Left colon (tissue), 2 donors: ENCODE results near the gene INO80C. TPM values are rescaled to one million over a fixed set of nuclear protein-coding genes. Genes with fewer than 3 reads are reported as not detected.
A peak's percentile ranks its signal among the peaks of the same experiment; 100 is the strongest.

Experiments
- ATAC-seq: fragments of 200-7000 bp; cut with Tn5 transposase; one replicate; pipeline ENCODE4 v1.9.1; 2020; ENCODE audit warnings: mild to moderate bottlenecking, moderate library complexity
- DNase-seq, 2 donors: peaks; one replicate each; pipeline ENCODE4 v3.0.0-alpha.2; 2020
- intact Hi-C, 2 donors: fragments of 100-400 bp; cut with DNase I in 1 of 2; cut with micrococcal nuclease in 1 of 2; formaldehyde crosslinking; loops; one replicate each; pipeline versions ENCODE4 v1.11.2 to v1.14.0; 2022; cut with DNase I, micrococcal nuclease
- total RNA-seq, 2 donors: library from RNA; stranded (reverse); fragmentation: NEBNext Ultra II Directional; extraction: Animal tissue kit (Norgen Biotek cat#: 25700); gene quantifications; one replicate each; pipeline ENCODE4 v1.2.1, GENCODE V29; 2021
- donor health status: DM: no; HTN: no; CAD: no.
- donor health status: DM: yes; HTN: yes; CAD: no.

INO80C gene
- total RNA-seq, 2 donors from 2014 or later = 35.2 to 37.5 TPM

- no peak for ATAC-seq
- no peak for DNase-seq
- intact Hi-C loops = no loop called here
Measured at GRCh38 chr18:35514752-35515459, 17.1 kb upstream of the INO80C start.

DNA sequence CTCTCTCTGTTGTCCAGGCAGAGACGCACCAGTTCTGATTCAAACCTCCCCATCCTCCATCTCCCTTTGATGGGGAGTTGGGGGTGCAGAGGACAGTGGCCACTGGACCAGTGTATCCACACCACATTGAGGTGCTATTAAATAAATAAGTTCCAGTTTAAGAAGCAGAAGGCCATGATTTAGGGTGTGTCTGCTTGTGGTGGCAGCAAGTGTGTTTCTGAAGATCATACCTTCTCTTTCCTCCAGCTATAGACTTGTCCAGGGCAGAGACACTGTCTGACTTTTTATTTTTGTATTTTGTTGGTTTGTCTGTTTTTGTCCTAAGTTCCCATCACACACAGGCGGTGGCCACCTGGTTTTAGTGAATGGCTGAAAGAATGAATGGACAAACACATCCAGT, 16.5 kb upstream of the INO80C start:
- no peak for ATAC-seq
- intact Hi-C loops = no loop called here

GRCh38 chr18:35513181-35513936, 15.6 kb upstream of the INO80C start:
- intact Hi-C loops = no loop called here
- DNase-seq = no peak
- ATAC-seq = peak; percentile 88

More for the DNA sequence above, 16.5 kb upstream of the INO80C start:
- no peak for DNase-seq

DNA sequence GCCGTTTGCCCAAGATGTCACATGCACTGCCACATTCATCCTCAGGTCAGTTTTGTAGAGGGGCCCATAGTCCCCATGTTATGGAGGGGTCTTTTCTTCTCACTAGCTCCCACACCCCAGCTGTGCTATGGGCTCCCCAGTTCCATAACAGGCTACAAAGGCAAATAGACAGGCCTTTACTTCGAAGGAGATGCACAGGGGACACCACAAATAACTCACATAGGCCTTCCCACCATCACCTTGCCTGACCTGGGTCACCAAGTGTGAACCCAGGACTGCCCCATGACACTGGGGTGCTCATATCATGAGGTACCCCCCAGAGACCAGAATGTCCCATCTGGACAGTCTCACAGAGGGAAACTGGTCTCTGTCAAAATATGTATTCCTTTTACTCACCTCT, 15.0 kb upstream of the INO80C start:
- DNase-seq (no peak), ATAC-seq (no peak)
- intact Hi-C loops = no loop called here

DNA sequence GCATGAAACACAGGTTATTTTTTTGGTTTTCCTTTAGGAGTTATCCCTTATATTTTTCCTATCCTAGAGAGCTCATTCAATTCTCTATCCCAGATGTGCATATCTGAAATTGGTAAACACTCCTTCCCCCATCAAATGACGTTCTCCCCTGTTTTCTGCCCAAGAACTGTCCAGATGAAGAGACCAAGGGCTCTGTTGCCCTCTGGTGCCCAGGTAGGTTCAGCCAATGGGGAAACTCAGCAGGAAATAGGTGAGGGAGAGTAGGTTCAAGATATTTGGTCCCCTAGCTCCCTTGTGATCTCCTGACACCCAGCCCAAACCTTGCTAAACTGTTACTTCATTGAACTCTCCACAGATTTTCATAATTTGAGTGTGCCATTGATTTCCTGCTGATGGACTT, 14.1 kb upstream of the INO80C start:
- ATAC-seq (peak; percentile 38), DNase-seq (no peak)
- intact Hi-C loops = no loop called here

DNA sequence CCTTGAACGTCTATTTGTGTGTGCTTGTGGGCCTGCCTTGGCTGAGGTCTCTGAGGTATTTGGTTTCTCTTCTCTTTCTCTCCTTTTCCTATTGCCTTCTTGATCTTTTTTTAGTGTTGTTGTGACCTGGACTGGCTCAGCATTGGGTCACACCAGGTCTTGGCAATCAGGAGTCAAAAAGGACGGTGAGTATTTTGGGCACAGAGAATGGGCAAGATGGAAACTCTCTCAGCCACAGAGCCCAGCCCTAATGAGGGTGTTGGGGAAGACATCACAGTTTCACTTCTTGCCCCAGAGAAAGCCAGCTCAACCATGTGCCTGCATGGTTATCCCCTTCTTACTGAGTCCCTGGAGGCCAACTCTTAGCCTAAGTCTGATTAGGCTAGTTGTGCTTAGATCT, 13.7 kb upstream of the INO80C start:
- intact Hi-C loops = no loop called here
- no peak for ATAC-seq
- DNase-seq = no peak

DNA sequence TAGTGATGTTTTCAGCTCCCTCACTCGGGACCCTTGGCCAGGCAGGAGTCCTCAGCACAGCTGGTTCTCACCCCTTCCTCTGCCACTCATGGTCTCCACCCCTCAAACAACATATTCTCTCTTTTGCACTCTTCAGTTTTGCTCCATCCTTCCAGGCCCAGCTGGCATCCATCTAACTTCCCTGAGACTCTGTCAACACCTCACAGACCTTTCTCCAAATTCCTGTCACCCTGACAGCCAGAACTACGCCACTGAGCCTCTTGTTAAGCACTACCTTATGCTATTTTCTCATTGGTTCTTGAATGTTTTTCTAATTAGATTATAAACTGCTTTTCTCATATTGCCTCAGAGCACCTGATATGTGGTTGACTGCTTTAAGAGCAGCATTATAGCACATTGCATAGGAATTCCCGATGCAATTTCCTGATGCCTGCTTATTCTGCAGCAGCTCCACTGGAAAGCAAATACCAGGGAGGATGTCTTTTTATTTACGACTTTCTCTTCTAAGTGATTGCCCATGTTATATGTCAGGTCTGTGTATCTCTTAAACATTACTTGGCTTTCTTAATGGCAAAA, 12.4 kb upstream of the INO80C start:
- intact Hi-C loops = no loop called here
- DNase-seq = no peak
- ATAC-seq = no peak

- intact Hi-C loops = loop anchor here in 1 of 2 donors (10.0 kb wide), 2 partner anchors 64 to 104 kb away; no protein-coding TSS in a partner anchor
- no peak for DNase-seq
- no peak for ATAC-seq
Measured at GRCh38 chr18:35508746-35509338, 11.1 kb upstream of the INO80C start.

GRCh38 chr18:35508030-35508429, 10.3 kb upstream of the INO80C start:
- no peak for ATAC-seq
- intact Hi-C loops = loop anchor here in 1 of 2 donors (10.0 kb wide), 2 partner anchors 63 to 103 kb away; no protein-coding TSS in a partner anchor
- DNase-seq = no peak

DNA sequence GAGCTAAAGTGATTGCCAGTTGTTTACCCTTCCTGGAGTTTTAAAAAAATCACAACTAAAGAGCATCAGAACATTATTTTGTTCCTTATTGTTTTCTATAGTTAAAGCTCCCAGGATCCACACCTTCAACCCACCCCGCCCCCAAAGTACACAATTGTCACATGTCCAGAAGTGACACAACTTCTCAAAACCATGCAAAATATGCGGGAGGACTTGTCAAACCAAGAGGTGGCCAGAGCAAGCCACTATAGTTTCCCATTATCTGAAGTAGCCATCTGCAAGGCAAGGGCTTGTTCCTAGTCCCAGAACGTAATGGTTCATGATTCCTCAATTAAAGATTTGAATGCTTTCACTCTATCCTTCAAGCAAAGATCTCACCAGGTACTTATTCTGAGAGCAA, 9.9 kb upstream of the INO80C start:
- intact Hi-C loops = loop anchor here in 1 of 2 donors (10.0 kb wide), 2 partner anchors 63 to 103 kb away; no protein-coding TSS in a partner anchor
- no peak for DNase-seq

GRCh38 chr18:35507192-35507591, 9.4 kb upstream of the INO80C start:
- intact Hi-C loops = loop anchor here in 1 of 2 donors (10.0 kb wide), 2 partner anchors 62 to 102 kb away; no protein-coding TSS in a partner anchor
- DNase-seq (no peak), ATAC-seq (no peak)

More for the DNA sequence above, 9.9 kb upstream of the INO80C start:
- ATAC-seq = peak; percentile 32

GRCh38 chr18:35506024-35506712, 8.4 kb upstream of the INO80C start:
- DNase-seq (no peak), ATAC-seq (no peak)
- intact Hi-C loops = loop anchor here in 1 of 2 donors (10.0 kb wide), 2 partner anchors 61 to 101 kb away; no protein-coding TSS in a partner anchor

GRCh38 chr18:35504996-35505395, 7.2 kb upstream of the INO80C start:
- ATAC-seq (no peak), DNase-seq (no peak)
- intact Hi-C loops = loop anchor here in 1 of 2 donors (10.0 kb wide), 2 partner anchors 60 to 100 kb away; no protein-coding TSS in a partner anchor

GRCh38 chr18:35502052-35502451, 4.3 kb upstream of the INO80C start:
- intact Hi-C loops = loop anchor here in 1 of 2 donors (10.0 kb wide), 2 partner anchors 57 to 97 kb away; no protein-coding TSS in a partner anchor
- DNase-seq (no peak), ATAC-seq (no peak)

- ATAC-seq (no peak), DNase-seq (no peak)
- intact Hi-C loops = loop anchor here in 1 of 2 donors (10.0 kb wide), 2 partner anchors 57 to 97 kb away; no protein-coding TSS in a partner anchor
Measured at GRCh38 chr18:35501369-35501768, 3.6 kb upstream of the INO80C start.

- intact Hi-C loops = loop anchor here in 1 of 2 donors (10.0 kb wide), 2 partner anchors 55 to 95 kb away; no protein-coding TSS in a partner anchor
- DNase-seq (no peak), ATAC-seq (no peak)
Measured at GRCh38 chr18:35500113-35500512, 2.4 kb upstream of the INO80C start.

DNA sequence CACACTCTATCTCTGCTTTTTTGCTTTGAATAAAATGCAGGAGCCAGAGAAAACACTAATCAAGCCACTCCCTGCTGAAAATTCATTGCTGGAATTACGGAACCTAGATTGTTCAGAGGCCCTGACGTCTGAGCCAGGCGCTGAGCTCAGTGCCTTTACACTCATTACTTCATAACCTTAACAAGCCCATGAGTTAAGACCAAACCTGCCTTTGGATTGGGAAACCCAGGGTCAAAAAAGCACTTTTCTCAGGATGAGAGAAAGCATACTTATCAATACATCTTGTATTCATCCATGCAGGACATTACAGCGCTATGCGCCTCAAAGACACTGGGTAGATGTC, 762 bp downstream of the INO80C start:
- ATAC-seq (peak; percentile 67), DNase-seq (peak; percentile 45 to 50)
- intact Hi-C loops = loop anchor here in 1 of 2 donors (2.0 kb wide), 1 partner anchor 476 kb away; the partner anchor contains the start of gene RMP24
